ENCODE results near the gene ZNF630. TPM values are rescaled to one million over a fixed set of nuclear protein-coding genes. Genes with fewer than 3 reads are reported as not detected.
"Not testable (repeated sequence)": the region's sequence is repeated elsewhere in the genome, so short reads cannot be mapped to it uniquely, and the experiment has no call there.

The ZNF630 gene
- polyA plus RNA-seq, 1 donor, result 2.8 TPM

DNA sequence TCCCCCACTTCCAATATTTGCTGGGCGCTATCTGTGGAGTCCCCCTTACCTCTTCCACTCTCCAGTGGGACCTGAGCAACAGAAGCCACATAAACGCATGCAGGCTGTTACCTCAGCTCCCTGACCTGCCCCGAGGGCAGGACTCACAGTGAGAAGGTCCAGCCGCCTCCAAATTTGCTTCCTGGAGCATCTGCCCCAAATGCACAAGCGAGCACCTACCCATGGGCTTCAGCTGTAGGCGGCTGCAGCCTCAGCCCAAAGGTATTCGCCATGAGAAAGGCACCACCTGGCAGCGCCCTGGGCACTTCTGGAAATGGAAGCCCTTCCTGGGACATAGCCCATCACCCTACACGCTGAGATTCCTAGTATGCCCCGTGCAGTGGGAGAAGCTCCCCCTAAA, 41.2 kb downstream of the ZNF630 start:
- no peak for DNase-seq (ENCODE audit: low read depth)

DNA sequence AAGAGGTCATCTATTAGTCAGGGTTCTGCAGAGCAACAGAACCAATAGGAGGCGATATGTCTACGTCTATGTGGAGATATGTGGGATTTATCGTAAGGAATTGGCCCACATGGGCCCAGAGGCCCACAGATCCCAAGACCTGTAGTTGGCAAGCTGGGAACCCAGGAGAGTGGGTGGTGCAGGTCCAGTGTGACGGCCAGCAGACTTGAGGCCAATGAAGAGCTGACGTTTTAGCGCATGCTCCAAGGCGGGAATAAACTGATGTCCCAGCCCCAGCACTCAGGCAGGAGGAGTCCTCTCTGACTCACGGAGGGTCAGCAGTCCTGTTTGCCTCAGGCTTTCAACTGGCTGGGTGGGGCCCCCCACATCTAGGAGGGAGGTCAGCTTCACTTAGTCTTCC, 43.3 kb downstream of the ZNF630 start:
- no peak for DNase-seq (ENCODE audit: low read depth)

DNA sequence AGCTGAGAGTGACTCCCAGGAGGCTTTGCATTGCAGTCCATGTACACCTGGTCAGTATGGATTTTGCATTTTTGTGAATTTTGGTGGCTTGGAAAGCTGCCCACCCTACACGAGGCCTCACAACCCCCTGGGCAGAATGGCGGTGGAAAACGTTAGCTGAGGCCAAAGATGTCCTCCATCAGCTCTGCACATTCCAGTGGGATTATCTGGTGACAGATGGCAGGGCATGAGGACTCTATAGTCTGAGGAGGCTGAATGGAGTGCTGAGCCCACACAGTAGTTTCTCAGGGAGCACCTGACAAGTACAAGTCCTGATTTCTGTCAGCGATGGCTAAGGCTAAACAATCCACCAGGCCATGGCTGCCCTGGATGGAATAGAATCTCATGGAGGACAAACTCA, 43.9 kb downstream of the ZNF630 start:
- not testable (repeated sequence) for DNase-seq (ENCODE audit: low read depth)

DNA sequence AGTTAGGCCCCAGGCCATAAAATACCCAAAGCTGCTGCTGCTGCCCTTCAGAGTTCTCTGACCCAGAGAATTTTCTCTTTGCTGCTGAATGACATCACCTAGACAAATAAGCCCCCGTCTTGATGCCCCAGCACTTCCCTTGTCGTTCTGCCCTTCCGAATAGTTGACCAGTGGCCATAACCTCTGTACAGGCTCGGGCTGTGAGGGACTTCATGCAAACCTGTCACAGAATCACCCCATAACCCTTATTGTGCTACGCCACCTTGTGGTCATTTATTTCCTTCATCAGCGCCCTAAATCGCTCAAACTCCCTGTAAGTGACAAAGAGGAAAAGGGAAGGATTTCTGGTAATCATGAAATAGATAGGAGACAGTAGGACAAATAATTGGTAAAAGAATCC, 45.9 kb downstream of the ZNF630 start:
- DNase-seq (ENCODE audit: low read depth), result no peak

DNA sequence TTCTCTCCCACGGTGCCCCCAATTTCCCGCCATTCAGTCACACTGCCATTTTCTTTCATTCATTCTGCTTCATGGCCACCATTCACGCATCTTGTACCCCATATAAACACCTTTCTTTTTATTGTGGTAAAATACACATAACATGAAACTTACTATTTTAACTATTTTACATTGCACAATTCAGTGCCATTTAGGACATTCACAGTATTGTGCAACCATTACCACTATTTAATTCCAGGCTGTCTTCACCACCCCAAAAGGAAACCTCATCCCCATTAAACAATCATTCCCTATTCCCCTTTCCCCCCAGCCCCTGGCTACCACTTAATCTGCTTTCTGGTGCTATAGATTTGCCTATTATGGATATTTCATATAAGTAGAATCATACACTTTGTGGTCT, 48.7 kb downstream of the ZNF630 start:
- DNase-seq (ENCODE audit: low read depth), result no peak

DNA sequence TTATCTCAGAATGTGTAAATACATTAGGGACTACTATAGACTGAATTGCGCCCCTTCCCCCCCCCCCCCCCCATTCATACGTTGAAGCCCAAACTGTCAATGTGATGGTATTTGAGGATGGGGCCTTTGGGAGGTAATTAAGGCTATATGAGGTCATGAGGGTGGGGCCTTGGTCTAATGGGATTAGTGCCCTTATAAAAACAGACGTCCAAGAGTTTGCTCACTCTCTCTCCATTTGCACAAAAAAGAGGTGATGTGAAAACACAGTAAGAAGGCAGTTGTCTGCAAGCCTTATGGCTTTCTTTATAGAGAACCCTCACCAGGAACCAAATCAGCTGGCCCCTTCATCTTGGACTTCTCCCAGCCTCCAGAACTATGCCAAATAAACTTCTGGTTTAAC, 49.3 kb downstream of the ZNF630 start:
- no peak for DNase-seq (ENCODE audit: low read depth)

DNA sequence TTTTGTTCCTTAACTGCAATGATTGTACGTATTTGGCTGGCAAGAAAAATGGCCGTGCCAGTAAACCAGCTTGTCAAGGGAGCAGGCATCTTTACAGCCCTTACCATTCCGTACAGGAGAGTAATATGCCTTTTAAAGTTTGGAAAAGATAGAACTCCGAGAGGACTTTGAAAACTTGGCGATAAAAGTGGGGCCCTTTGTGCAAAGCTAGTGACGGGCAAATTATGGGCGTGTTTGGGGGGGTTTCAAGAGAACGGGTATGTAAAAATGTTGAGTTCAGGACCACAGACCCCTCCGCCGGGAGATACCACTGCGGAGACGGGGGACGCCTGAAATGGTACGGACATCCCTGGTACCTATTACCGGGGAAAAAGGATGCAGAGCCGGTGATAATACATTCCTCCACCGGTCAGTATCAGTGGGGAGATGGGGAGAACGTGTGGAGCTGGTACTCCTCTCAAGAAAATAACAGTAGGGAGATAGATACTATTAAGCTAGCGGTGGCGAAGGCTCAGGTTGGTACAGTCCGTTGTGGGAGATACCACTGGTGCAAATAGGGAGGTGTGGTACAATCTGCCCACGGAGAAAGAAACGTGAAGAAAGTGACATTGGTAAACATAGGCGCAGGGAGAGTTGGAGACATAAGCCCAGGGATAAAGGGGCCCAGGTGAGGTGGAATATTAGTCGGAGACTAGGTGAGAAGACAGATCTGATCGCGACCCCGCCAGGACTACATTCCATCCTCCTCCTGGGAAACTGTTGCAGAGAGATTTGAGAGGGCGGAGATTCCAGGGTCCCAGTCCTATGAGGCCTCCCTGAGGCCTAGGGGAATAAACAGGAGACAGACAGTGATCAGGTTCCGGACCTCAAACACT, 50.2 kb downstream of the ZNF630 start:
- DNase-seq (ENCODE audit: low read depth), result peak; percentile 60

DNA sequence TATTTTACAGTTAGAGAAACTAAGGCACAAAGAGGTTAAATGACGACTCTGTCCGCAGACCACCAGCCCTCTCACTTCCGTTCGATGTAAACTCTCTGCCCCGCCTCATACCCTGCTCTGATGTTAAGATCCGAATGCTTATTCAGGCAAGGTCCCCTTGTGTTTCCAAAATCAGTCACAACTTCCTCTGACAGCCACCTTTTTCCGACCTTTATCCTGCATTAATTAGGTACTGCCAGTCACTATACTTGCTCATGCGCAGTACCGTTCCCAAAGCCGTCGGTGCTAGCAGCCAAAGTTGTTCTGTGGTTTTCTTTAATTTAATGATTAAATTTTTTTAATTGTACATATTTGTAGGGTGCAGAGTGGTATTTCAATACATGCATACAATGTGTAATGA, 51.0 kb downstream of the ZNF630 start:
- DNase-seq (ENCODE audit: low read depth), result not testable (repeated sequence)

DNA sequence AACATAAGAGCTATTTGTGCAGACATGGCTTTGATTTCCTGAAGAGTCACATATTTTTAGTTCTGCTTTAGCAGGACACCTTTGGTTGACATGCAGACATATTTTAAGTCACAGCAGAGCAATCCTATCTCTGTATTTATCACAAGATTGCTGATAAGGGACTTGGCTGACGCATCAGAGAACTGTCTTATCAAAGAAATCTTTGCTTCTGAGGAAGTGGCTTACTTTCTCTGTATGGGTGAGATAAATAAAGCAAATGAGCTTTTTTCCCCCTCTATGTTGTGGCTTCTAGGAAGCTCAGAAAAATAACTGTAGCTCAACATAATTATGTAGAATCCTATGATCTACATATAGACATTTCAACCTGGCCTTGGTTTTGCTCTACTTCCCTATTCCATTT, 51.5 kb downstream of the ZNF630 start:
- DNase-seq (ENCODE audit: low read depth), result not testable (repeated sequence)

DNA sequence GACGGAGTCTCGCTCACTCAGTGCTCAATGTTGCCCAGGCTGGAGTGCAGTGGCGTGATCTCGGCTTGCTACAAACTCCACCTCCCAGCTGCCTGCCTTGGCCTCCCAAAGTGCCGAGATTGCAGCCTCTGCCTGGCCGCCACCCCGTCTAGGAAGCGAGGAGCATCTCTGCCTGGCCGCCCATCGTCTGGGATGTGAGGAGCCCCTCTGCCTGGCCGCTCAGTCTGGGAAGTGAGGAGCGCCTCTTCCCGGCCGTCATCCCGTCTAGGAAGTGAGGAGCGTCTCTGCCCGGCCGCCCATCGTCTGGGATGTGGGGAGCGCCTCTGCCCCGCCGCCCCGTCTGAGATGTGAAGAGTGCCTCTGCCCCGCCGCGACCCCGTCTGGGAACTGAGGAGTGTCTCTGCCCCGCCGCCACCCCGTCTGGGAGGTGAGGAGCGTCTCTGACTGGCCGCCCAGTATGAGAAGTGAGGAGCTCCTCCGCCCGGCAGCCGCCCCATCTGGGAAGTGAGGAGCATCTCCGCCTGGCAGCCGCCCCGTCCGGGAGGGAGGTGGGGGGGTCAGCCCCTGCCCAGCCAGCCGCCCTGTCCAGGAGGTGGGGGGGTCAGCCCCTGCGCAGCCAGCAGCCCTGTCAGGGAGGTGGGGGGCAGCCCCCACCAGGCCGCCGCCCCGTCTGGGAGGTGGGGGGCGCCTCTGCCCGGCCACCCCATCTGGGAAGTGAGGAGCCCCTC, 54.7 kb downstream of the ZNF630 start:
- not testable (repeated sequence) for DNase-seq (ENCODE audit: low read depth)

DNA sequence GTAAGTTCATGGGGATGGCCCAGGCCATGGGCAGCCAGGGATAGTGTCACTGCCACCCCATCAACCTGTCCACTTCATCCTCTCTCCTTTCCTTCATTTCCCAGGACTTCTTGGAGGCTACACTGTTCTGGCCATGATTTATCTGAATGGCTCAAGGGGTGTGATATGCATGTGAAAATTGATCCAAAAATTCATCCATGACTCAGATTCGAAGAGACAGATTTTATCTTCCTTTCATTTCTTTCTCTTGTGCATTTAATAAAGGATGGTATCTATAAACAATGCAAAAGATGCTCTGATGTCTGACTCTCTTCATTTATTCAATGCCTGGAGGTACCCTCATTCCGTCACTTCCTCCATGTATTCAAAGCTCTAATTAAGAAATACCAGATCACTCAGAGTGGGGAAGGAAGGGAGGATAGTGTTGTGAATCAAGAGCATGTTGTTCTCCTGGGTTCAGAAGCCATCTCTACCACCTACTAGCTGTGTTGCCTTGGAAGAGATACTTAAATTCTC, 61.9 kb downstream of the ZNF630 start:
- DNase-seq (ENCODE audit: low read depth), result not testable (repeated sequence)

Other genes starting within 250 kb of the ZNF630 start
- 4.2 TPM for gene ZNF81, start 234.7 kb downstream of the ZNF630 start, polyA plus RNA-seq (ENCODE audit: insufficient read length)
- gene ZNF182, start 67.7 kb downstream of the ZNF630 start, polyA plus RNA-seq (ENCODE audit: insufficient read length), result 5.3 TPM
- gene SPACA5, start 64.7 kb downstream of the ZNF630 start, polyA plus RNA-seq (ENCODE audit: insufficient read length), result 0.29 TPM
- gene SPACA5B, start 59.0 kb upstream of the ZNF630 start, polyA plus RNA-seq (ENCODE audit: insufficient read length), result not detected
- gene SSX5, start 125.2 kb upstream of the ZNF630 start, polyA plus RNA-seq (ENCODE audit: insufficient read length), result not detected
- gene SSX1, start 183.8 kb upstream of the ZNF630 start, polyA plus RNA-seq (ENCODE audit: insufficient read length), result not detected

All from forelimb muscle (tissue), 1 donor.